GM03348 (cell line): ENCODE measurements around the gene LITAF.
"Not testable (repeated sequence)": the region's sequence is repeated elsewhere in the genome, so short reads cannot be mapped to it uniquely, and the experiment has no call there.

Source experiments
- DNase-seq: peaks from one replicate; pipeline ENCODE4 v3.0.0; 2012; ENCODE audit warnings: low spot score

The LITAF gene

DNA sequence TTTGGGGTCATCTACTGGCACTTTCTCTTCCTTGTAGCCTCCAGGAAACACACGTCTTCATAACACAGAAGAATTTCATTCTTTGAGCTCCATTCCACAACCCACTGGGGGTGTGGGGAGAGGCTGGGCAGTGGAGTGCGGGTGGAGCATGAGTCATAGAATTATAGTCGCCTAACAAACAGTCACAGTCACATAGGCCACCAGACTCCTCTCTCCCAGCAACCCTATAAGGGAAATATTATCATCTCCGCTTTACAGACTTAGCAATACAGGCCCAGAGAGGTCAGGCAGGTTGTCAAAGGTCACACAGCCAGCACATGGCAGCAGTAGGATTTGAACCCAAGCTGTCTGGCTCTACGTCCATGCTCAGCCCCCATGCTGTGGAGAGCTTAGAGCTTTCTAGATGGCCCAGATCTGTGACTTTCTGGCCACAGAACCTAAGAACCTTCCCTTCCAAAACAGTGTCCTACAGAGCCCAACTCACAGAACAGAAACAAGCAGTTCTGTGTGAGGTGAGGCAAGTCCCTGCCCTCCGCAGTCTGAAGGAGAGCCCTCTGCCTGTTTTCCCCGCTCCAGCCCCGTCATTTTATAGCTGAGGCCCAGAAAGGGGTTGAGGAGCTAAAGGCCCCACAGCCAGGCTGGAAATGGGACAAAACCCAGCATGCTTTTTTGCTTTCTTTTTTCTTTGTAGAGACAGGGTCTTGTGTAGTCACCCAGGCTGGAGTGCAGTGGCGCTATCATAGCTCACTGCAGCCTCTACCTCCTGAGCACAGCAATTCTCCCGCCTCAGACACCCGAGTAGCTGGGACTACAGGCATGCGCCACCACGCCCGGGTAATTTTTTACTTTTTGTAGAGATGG lies 10.7 kb upstream of the LITAF start:
- DNase-seq: peak; percentile 34

DNA sequence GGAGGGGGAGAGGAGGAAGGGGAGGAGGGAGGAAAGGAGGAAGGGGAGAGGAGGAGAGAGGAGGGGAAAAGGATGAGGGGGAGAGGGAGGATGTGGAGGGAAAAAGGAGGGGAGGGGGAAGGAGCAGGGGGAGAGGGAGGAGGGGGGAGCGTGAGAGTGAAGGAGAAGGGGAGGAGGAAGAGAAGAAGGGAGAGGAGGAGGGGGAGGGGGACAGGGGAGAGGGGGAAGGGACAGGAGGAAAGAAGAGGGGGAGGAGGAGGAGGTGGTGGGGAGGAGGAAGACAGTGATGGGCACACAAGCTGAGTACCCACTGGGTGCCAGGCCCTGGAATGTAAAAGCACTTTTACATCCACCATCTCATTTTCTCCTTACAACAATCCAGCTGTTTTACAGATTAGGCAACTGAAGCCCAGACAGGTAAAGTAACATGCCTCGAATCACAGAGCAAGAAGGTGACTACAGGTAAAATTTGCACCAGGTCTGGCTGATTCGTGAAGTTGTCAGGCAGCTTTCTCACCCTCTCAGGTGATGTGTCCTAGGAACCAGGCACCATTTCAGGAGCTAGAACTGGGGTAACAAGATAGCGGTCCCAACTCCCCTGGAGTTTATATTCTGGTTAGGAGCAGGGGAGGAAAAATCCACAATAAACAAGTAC lies 10.0 kb upstream of the LITAF start:
- DNase-seq: no peak

DNA sequence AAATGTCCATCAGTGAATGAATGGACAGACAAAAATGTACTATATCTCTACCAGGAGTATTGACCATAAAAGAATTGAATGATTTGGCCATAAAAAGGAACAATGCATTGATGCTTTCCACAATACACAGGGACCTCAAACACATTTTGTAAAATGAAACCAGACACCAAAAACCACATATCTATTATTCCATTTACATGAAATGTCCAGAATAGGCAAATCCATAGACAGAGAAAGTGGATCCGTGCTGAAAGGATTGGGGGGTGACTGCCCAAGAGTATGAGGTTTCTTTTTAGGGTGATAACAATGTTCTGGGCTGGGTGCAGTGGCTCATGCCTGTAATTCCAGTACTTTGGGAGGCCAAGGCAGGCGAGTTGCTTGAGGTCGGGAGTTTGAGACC lies 6.9 kb upstream of the LITAF start:
- DNase-seq: no peak

DNA sequence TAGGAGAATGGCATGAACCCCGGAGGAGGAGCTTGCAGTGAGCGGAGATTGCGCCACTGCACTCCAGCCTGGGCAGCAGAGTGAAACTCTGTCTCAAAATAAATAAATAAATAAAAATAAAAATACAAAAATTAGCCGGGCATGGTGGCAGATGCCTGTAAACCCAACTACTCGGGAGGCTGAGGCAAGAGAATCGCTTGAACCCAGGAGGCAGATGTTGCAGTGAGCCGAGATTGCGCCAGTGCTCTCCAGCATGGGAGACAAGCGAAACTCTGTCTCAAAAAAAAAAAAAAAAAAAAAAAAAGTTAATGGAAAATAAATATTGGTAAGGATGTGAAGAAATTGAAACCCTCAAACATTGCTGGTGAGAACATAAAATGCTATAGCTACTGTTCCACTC lies 6.4 kb upstream of the LITAF start:
- DNase-seq: not testable (repeated sequence)

DNA sequence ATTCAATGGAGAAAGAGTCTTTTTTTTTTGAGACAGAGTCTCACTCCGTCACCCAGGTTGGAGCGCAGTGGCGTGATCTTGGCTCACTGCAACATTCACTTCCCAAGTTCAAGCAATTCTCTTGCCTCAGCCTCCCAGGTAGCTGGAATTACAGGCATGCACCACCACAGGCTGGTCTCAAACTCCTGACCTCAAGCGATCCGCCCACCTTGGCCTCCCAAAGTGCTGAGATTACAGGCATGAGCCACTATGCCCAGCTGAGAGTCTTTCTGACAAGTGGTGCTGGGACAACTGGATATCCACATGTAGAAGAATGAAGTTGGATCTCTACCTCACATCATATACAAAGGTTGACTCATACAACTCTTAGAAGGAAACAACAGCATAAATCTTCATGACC lies 4.9 kb upstream of the LITAF start:
- not testable (repeated sequence) for DNase-seq

DNA sequence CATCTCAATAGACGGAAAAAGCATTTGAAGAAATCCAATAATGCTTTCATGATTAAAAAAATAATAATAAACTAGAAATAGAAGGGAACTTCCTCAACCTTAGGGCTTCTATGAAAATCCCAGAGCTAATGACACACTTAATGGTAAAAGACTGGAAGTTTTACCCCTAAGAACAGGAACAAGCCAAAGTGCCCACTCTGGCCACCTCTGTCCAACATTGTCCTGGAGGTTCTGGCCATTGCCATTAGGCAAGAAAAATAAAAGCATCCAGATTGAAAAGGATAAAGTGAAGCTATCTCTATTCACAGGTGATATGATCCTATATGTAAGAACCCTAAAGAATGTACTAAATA lies 2.5 kb upstream of the LITAF start:
- no peak for DNase-seq

DNA sequence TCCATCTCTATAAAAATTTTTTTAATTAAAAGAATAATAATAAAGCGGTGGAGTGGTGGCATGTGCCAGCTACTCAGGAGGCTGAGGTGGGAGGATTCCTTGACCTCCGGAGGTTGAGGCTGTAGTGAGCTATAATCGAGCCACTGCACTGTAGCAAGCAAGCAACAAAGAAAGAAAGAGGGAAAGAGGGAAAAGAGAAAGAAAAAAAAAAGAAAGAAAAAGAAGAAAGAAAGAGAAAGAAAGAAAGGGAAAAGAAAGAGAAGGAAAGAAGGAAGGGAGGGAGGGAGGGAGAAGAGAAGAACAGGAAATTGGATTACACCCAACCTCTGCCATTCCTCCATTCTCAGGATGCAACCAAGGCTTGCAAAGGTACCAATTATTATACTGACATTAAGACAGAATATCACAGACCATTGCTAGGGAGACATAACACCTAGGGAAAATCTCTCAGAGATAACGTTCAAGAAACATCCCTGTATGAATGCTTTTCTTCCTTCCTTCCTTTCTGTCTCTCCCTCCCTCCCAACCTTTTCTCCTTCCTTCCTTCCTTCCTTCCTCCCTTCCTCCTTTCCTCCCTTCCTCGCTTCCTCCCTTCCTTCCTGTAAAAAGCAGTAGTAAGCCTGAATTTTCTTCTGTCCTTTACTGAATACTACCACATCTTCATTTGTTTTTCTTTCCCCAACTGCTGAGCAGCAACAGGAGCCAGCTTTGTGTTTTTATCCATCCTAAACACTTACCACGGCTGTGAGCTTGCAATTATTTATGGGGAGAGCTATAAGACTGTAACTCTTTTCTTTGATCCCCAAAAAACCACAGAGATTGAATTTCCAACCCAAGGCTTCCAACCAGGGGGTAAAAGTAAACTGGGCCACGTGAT lies 1.8 kb upstream of the LITAF start:
- DNase-seq: no peak

DNA sequence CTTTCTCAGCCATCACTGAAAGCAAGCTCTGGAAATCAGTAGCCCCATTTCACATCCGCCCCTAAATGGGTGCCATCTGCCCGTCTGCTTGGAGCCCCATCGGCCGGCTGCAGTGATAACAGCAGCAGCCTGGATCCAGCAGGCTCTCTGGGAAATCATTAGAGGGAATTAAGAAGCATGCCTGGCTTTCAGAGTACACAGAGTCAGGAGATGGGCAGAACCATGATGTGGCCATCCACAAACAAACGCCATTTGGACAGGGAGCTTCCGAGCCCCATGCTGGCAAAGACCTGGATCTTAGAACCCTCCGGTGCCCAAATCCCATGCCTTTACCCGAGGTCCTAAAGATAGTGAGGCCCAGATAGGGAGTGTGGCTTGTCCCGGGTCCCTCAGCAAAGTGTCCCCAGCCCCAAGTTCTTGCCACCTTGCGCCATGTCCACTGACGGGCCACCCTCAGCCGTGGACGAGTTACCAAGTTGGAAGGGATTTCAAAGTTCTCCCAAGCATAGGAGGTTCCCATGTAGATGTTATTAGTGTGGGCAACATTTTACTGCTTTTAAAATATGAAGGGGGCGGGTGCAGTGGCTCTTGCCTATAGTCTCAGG lies 1.0 kb upstream of the LITAF start:
- no peak for DNase-seq

DNA sequence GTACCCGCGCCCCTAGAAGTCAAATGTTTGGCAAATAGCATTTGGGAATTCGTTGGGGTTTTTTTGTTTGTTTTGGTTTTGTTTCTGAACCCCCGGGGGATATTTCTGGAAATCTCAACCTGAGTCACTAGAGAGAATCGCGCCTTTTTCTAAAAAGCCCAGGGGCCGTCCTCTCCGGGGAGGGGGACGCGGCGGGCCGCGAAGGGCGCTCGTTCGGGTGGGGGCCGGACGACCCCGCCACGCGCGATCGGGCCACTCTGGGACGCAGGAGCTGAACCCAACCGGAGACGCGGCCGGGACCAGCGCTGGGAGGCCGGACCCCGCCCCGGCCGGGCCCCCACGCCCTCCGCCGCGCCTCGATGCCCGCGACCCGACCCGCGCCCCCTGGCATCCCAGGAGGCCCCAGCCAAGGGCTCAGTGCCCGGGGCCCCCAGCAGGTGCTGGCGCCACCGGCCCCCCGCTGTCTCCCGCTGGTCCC lies 302 bp downstream of the LITAF start:
- no peak for DNase-seq

DNA sequence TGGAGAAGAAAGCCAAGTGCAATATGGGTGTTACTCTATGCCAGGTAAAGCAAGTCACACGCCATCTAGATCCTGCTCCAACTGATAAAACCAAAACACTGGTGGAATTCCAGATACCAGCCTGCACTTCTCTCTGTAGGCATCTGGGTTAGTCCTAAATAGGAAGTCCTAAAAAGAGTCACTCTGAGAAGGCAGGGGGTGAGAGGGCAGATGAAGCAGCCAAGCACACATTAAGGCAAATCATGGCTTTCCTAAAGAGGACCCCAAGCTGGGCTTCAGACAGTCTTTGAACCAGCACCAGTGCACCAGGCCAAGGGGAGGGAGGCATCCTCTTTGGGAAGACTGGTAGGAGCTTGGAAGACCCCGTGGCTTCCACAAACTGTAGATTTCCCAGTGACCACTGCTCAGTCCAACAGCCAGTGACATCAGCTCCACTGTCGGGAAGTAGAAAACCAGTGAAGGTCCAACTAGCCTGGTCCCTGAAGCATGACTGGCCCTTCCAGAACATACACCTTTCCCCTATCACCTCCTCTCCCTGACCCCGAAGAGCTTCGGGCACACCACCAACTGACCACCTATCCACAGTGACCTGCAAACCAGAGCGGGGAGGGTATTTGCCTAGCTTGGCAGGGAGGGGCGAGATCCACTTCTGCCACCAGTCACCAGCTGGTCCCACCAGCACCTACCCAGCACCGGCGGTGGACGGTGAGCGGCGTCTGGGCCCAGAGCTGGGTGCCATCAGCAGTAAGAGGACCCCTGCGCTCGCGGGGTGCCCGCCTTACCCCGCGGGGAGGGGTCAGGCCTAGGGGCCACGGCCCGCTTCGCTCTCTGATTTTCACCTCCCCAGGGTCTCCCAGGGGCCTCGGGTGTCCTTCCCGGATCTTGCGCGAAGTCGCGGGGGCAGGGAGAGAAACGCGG lies 1.0 kb downstream of the LITAF start:
- DNase-seq: no peak

DNA sequence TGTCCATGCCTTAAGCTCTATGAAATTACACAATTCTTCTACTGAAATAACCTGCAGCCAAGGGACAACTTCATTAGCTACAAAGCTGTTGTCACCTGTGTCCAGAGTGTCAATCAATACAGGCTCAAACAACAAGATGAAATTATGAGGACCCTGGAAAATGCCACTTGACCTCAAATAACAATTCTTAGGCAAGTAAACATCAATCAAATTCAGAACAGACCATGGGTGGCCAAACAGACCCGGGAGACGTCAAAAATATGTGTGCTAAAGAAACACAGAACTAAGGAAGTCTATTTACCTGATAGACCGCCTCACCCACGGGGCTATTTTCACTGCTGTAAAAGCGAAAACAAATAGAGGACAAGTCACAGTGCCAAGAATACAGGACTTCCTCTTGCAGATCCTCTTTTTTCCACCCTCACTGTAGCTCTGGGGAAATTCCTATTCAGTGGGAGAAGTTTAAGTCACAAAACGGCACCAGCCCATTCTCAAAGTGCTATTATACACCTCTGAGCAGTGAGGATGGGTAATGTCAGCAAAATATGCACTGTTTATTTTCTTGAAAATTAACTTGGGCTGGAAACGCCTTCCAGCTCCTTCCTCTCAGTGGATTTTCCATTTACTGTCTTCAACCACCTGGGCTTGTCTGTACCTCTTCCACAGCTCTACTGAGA lies 2.7 kb downstream of the LITAF start:
- DNase-seq: no peak

DNA sequence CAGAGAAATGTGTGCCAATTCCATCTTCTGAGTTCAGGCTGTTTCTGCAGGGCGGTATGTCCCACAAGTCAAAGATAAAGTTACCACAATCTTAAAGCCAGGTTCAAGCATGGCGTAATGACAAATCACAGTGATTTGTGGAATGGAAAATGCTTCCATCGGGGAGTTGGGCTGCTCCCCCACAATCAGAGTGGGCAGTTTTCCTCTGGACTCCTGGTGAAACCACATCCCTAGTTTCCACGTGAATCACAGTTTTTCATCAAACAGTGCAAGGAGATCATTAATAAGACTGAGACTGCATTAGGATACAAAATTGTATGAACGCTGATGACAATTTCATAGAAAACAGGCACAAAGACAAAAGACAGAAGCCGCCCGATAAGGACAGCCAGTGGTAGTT lies 3.6 kb downstream of the LITAF start:
- DNase-seq: no peak

DNA sequence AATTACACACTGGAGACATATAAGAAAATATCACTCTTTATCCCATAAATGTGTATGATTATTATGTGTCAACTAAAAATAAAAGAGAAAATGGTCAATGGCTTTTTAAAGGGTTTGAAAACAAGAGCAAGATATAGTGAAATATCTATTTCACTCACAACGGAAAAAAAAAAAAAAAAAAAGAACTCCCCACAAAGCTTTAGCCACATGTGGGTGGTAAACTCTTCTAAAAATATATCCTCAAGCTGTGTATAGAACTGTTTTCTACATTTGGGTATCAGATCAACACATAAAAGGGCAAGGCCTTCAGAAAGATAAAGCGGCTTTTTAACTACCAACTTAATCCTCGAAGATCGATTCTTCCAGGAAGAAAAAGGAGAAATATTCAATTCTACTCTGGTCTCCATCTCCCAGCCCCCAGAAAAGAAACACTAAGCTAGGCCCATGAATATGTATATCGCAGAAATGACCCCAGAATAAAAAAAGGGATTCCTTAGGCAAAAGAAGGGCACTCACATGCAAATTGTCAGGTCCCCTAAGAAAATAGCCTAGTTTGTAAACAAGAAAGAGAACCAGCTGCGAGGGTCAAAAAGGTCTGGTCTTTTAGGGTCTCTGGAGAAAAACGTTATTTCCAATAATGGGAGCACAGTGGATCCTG lies 4.4 kb downstream of the LITAF start:
- DNase-seq: no peak

DNA sequence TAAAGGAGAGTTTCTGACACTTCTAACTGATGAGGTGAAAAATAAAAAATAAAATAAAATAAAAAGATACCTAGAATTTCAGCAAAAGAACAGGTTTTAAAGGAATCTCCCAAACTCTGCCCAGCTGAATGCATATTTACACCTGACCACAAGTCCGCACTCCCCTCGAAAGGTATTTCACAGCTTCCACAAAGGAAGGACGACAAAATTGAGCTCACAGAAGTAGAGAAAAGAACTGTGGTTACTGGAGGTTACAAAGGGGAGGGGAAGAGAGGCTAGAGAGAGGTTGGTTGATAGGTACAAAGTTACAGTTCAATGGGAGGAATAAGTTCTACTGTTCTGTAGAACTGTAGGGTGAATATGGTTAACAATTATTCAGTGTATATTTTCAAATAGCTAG lies 5.0 kb downstream of the LITAF start:
- no peak for DNase-seq

DNA sequence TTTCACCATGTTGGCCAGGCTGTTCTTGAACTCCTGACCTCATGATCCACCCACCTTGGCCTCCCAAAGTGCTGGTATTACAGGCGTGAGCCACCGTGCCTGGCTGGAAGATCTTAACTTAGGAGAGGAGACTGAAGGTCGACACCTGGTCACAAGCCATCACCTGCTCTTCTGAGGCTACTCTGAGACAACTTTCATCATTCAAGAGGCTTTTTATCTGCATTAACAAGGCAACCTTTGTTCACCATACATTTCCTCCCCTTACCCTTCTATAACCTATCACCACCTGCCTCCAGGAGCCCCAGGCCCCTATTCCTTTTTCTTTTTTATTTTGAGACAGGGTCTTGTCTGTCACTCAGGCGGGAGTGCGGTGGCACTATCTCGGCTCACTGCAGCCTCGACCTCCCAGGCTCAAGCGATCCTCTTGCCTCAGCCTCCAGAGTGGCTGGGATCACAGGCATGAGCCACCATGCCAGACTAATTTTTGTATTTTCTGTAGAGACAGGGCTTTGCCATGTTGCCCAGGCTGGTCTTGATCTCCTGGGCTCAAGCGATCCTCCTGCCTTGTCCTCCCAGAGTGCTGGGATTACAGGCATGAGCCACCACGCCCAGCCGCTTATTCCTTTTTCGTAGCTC lies 6.2 kb downstream of the LITAF start:
- no peak for DNase-seq

DNA sequence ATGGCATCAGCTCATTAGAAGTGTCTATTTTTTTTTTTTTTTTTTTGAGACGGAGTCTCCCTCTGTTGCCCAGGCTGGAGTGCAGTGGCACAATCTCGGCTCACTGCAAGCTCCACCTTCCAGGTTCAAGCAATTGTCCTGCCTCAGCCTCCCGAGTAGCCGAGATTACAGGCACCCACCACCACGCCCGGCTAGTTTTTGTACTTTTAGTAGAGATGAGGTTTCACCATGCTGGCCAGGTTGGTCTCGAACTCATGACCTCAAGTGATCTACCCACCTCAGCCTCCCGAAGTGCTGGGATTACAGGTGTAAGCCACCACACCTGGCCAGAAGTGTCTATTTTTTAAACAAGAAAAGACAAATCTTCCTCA lies 9.4 kb downstream of the LITAF start:
- not testable (repeated sequence) for DNase-seq

DNA sequence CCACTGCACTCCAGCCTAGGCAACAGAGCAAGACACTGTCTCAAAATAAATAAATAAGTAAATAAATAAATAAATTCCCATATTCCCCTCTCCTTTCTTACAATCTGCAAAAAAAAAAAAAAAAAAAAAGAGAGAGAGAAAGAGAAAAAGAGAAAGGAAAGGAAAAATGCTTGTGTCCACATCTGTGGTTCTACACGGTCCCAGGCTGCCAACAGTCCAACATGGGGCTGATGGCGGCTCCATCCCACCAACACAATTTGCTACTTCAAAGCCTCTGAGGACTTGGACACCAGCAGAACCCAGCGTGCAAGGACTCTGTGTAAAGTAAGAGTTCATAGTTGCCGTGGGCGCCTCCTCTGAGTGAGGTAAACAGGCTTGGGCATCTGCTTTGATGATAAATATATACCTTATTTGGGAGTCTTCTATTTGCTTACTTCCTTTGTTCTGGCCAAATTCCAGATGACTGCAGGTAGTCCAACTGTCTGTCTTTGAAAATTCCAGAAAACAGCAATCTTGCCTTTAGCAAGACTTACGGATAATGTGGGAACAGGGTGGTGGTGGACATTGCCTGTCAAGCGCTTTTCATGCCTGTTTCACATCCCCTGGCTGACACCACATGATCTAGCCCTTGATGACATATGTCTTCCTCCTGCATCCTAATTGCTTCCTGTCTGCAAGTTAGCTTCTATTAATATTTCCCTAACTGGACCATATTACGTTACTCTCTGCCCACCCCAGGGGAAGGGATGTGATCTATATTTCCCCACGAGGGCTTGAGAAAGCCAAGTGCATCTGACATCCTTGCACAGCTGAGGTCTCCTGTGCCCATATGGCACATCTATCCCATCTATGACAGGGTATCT lies 10.1 kb downstream of the LITAF start:
- no peak for DNase-seq

DNA sequence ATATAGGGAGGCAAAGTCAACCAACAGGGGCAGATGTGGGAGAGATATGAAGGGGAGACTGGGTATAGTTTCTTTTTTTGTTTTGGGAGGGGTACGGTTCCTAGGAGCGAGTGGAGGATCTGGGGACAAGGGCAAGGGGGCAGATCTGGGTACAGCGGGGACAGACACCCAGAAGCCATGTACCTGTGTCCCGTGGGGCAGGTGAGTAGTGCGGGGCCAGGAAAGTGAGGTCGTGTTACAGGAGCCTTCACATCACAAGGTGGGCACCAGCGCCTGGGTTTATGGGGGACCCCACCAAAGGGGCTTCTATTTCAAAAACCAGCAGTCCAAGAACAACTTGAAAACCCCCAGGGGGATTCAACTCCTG lies 11.5 kb downstream of the LITAF start:
- no peak for DNase-seq
